HG03097 (cell line): Measurements from ENCODE around the gene ZNF639.
"Not testable (repeated sequence)": the region's sequence is repeated elsewhere in the genome, so short reads cannot be mapped to it uniquely, and the experiment has no call there.

Source experiments
- ATAC-seq: cut with Tn5 transposase; IDR thresholded peaks from one replicate; pipeline ENCODE4 v1.9.1; 2021; ENCODE audit not compliant: unreplicated experiment, low FRiP score

Gene ZNF639, protein sequence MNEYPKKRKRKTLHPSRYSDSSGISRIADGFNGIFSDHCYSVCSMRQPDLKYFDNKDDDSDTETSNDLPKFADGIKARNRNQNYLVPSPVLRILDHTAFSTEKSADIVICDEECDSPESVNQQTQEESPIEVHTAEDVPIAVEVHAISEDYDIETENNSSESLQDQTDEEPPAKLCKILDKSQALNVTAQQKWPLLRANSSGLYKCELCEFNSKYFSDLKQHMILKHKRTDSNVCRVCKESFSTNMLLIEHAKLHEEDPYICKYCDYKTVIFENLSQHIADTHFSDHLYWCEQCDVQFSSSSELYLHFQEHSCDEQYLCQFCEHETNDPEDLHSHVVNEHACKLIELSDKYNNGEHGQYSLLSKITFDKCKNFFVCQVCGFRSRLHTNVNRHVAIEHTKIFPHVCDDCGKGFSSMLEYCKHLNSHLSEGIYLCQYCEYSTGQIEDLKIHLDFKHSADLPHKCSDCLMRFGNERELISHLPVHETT

DNA sequence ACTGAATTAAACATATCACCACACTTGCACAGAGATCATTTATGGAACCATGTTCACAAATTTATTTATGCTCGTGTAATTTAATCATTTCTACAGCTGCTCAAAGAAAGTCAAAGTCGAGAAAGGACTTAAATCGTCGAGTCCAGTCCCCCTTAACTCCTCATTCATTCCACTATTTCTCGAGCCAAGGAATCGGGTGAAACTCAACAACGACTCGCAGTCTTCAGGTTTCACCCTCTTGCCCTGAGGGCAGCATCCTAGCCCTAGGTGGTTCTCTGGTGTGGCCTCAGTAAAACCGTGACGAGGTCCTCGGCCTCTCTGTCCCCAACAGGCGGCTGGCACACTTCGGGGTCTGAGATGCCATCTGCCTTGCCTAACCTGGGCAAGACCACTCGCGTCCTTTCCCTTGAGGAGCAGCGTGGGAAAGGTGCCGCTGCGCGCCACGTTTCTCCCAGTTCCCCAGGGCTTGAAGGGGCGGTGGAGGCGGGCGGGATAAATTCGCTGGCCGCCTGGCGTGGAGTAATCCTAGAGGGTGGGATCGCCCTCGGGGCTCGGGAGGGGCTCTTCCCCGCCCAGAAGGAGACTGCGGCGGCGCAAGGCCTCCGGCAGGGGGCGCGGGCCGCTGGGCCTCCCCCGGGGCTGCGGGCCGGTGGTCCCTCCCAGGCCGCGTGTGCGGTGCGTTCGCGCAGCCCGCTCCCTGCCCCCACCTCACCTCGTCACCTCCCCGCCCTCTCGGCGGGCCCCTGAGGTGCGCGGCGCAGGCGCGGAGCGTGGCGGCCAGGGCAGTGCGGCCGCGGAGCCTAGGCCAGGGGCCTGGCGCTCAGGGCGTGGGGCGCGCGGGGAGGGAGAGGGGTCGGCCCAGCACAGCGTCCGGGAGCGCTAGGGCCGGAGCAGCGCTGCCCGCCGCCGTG lies at the start of gene ZNF639:
ZNF639 (plus strand) TSS at position 746 of the 911 bp plus-strand sequence. CDS start 5,263 bp downstream, outside the sequence.
- ATAC-seq, result peak; percentile 83

DNA sequence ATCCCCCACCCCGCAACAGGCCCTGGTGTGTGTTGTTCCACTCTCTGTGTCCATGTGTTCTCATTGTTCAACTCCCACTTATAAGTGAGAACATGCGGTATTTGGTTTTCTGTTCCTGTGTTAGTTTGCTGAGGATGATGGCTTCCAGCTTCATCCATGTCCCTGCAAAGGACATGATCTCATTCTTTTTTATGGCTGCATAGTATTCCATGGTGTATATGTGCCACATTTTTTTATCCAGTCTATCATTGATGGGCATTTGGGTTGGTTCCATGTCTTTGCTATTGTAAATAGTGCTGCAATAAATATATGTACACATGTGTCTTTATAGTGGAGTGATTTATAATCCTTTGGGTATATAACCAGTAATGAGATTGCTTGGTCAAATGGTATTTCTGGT lies 48.4 kb upstream of the ZNF639 start:
- not testable (repeated sequence) for ATAC-seq

DNA sequence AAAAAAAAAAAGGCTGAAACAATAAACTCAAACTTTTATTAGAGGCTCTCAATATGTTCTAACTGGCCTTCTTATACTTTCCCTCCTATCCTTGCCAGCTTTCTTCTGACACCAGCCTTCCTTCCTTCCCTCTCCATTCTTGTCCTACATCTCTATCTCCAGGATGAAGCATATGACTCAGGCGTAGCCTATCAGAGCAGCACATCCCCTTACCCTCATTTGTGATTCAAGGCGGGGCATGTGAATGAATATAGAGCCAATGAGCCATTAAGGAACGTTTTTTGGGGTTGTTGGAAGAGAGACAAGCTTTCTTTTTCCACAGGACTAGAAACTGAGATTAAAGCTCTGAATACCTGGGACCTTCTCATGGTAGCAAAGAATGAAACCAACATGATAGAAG lies 46.8 kb upstream of the ZNF639 start:
- no peak for ATAC-seq

DNA sequence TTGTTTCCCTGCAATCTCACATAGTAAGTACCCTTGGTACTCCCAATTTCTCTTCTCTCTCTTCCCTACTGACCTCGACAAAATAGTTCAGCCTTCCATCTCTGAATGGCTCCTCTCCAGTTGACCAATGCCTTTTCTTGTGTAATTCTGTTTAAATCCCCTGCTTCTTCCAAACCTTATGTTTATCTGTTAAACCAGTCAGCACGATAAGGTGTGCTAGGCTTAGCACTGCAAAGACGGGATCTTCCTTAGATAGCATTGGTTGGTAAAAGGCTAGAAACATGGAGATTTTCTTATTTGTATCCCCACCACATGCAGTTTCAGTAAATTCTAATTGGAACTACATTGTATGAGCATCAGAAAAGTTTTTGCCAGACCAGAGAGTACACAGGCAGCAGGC lies 46.1 kb upstream of the ZNF639 start:
- no peak for ATAC-seq

DNA sequence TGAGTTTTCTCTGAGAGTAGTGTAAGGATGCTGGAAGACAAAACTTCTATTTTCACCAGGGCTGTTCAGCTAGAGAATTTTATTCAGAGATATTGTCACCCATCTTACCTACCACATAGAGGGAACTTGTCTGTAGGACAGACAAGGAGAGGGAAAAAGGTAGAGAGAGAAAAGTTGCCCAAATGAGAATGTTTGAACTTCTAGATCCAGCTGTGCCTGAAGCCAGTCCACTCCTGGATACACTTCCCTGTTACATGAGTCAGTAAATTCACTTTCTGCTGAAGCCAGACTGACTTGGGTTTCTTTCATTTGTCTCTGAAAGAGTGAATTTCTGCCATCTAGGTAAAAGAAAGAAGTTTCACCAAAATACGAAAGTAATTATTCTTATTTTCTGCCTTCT lies 44.7 kb upstream of the ZNF639 start:
- no peak for ATAC-seq

DNA sequence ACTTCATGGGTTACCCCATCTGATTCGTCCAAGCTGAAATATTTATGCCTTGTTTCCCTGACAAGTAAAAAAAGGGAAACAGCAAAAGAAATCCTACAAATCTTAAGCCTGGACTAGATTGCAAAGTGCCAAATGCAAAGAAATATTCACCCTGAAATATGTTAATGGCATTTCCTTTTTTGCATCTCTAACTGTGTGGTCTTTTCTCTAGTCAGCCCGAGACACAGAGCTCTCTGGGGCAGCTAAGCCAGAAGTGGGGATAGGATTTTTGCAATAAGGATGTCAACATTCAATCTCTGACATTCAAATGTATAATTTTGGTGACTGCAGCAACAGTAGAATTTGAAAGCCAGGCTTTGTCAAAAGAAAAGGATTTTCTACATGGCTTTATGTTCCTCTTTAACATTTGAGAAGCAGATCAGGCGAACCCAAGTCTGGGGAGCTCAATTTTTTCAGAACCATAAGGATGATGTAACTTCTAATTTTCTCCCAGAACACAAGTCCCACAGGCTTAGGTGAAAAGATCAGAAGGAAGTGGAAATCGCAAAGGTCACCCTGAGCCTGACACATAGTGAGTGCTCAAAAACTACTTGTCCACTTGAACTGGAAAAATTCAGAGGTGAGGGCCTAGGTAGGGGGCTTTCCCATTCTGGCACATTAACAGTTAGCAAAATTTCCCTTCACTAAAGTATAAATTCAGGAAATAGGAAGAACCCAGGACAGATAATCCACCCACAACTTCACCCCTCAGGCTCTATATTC lies 43.7 kb upstream of the ZNF639 start:
- no peak for ATAC-seq

DNA sequence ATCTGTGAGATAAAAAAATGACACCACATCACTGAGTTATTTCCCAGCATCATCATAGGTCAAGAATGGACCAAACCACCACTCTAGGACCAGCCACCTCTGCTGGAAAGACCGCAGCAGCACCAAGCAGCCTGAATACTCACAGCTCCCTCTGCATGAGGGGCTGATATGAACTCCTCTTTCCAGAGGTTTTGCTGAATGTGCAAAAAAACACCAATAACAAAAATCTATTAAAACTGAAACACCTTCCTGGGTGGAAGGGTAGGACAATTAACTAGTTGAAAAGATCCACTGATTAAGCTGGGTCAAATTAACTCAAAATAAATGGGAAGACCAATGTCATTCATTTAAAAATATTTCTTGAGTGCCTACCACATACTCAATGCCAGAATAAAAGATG lies 43.0 kb upstream of the ZNF639 start:
- no peak for ATAC-seq

DNA sequence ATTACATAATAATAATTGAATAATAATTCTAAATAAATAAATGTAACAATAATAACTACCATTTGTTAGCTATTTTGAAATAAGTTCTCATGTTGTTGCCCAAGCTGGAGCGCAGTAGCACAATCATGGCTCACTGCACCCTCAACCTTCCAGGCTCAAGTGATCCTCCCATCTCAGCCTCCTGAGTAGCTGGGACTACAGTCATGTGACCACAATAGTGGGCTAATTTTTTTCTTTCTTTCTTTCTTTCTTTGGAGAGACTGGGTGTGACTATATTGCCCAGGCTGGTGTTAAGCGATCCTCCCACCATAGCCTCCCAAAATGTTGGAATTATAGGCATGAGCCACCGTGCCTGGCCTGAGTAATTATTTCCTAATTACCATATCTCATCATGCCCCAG lies 41.0 kb upstream of the ZNF639 start:
- ATAC-seq, result no peak

DNA sequence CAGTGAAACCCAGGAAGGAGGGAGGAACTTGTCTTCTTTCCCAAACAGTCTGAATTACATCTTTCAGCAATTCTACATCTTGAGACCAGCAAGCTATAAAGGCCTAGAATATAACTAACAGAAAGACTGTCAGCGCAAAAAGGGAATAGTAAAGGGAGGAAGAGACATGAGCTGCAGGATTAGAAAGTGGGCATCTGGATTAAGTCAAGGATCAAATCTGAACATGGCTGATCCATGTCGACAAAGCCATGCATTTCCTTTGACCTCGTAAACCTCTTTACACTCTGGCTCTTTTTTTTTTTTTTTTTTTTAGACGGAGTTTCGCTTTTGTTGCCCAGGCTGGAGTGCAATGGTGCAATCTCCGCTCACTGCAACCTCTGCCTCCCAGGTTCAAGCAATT lies 36.5 kb upstream of the ZNF639 start:
- ATAC-seq, result no peak

DNA sequence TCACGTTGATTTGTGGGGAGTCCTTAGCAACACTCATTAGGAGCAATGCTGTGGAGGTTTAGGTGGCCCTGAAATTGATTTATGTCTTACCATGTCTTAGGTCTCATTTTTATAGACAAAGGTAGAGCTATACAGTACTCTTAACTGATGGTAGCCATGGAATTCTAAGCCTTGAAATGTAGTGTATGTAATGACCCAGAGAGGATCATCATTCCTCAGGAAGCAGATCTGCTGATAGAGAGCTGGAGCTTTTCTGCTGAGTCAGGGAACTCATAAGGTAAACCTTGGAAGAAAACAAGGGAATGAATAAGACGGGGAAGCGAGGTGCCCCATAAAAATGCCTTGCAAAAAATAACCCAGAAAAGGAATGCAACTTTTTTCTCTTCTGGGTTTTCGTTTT lies 34.0 kb upstream of the ZNF639 start:
- no peak for ATAC-seq

DNA sequence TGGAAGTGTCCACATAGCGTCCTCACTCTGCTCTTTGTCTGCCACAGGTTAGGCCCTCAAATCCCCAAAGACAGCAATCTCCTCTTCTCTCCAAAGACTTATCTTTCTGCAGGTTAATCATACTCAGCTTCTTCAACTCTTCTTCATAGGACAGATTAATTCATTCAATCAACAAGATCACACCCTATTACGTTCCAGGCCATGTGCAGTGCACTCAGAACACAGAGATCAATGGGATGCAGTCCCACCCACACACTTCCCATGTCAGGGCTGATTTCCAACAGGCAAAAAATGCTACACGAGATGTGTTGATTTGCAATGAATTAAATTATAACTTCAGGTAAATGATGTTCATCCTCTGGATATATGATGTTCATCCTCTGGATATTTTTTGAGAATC lies 33.5 kb upstream of the ZNF639 start:
- ATAC-seq, result no peak

DNA sequence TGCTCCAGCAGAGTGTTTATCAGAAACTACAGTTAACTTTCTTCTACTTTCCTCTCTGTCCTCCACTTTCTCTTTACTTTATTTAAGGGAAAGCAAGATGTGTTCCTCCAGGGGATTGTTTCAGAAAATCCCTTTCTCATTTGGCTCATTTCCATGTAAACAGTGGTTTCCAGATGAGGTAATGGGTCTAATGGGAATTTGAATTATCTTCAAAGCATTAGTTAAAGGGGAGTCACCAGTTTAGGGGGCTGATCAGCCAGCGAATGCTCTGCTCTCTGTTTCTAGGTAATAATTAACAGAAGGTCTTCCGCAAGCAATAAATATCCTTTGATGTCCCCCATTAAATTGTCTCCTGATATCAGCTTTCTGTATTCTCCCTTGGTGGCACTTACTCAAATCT lies 30.4 kb upstream of the ZNF639 start:
- no peak for ATAC-seq

DNA sequence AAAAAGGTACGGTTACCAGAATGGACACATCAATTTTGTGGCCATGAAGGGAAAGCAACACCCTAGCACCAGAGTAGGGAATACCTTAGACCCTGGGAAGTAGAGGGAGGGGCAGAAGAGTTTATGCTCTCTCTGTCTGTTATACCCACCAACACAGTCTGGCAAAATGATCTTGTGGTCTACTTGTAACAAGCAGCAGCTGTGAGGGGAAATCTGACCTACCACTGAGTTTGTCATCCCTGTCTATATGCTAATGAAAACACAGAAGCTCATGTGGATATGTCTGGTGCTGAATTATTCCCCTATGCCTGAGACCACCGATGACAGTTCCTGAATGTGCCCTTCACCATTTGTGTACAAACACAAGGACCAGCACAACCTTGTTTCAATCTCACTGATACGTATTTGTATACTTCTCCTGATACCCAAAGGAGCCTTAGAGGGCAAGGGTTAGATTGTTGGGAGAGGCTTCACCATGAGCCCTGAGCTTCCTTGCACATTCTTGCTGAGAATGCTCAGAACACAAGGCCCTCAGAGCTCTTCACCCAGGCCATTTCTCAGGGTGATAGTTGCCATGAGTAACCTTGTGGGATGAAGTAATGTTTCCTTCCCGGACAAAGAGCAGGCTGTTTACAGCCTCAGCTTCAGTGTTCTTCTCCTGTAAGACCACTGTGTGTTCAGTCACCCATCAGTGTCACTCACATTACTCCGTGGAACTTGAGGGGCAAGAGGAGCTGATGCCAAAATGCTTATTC lies 24.7 kb upstream of the ZNF639 start:
- ATAC-seq, result no peak

DNA sequence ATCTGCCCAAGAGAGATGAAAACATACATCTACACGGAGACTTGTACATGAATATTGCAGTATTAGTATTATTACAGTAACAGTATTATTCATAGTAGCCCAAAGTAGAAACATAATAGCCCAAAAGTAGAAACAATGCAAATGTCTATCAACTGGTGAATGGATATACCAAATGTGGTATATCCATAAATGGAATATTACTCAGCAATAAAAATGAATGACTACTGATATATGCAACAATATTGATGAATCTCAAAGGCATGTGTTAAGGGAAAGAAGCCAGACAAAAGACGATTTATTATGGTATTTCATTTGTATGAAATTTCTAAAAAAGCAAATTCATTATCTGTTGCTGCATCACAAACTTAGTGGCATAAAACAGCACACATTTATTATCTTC lies 23.5 kb upstream of the ZNF639 start:
- no peak for ATAC-seq

DNA sequence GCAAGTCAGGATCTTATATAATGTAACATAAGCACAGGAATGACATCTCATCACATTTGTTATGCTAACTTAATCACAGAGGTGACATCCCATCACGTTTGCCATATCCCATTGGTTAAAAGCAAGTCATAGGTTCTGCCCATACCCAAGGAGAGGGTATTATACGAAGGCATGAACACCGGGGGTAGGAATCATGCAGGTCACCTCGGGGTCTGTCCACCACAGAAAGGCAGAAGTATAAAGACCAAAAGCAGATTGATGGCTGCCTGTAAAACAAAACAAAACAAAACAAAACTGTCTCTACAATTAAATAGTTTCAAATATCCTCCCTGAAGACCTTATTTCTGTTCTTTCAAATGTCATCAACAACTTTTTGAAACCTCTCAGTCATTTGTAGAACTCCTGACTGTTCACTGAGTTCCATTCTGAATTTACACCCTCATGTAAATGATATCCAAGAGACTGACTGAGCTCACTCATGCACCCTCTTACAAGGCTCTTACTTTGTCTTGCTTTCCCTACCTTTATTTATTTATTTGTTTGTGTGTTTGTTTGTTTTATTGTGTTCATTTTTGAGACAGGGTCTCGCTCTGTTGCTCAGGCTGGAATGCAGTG lies 22.7 kb upstream of the ZNF639 start:
- no peak for ATAC-seq

DNA sequence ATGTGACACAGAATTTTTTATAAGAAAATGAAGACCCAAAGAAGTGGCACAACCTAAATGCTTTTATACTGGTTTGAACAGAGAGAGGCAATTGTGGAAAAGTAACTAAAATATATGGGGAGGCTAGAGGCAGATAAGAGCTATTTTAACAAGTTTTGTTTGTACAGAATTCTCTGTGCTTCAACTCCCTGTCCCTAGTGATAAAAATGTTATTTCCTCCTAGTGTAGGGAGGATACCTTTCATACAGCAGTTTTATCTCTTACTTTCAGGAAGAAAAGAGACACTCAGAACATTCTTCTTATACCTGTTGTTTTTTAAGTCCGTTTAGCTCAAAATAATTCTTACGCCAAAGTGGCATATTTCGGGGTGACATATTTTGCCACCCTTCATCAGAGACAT lies 21.2 kb upstream of the ZNF639 start:
- ATAC-seq, result no peak

DNA sequence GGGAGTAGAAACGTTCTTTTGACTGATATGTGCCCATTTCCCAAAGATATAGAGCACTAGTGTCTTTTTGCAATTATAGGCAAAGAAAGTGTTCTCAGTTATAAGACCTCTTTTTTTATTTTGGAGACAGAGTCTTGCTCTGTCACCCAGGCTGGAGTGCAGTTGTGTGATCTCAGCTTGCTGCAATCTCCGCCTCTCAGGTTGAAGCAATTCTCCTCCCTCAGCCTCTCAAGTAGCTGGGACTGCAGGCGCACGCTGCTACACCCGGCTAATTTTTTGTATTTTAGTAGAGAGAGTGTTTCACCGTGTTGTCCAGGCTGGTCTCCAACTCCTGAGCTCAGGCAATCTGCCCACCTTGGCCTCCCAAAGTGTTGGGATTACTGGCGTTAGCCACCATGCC lies 20.7 kb upstream of the ZNF639 start:
- no peak for ATAC-seq

DNA sequence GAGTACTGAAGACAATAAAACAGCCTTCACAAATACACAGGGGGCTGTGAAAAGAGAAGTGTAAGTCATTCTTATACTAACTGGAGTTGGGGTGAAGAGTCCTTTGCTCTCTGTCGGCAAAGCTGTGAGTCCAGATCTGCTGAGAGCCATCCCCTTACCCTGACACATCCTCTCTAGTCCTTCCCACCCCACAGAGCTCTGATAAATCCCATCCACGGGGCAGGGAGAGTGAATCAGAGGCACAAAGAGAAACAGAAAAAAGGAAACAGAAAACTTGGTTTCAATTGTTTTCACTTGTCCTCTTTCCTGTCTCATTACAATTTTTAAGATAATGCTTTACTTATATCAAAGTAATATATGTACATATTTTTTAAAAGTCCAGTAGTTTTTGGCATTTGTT lies 18.2 kb upstream of the ZNF639 start:
- ATAC-seq, result no peak

DNA sequence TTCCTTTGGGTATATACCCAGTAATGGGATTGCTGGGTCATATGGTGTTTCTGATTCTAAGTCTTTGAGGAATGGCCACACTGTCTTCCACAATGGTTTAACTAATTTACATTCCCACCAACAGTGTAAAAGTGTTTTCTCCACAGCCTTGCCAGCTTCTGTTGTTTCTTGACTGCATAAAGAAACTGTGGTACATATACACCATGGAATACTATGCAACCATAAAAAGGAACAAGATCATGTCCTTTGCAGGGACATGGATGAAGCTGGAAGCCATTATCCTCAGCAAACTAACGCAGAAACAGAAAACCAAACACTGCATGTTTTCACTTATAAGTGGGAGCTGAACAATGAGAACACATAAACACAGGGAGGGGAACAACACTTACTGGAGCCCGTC lies 15.5 kb upstream of the ZNF639 start:
- ATAC-seq, result not testable (repeated sequence)

DNA sequence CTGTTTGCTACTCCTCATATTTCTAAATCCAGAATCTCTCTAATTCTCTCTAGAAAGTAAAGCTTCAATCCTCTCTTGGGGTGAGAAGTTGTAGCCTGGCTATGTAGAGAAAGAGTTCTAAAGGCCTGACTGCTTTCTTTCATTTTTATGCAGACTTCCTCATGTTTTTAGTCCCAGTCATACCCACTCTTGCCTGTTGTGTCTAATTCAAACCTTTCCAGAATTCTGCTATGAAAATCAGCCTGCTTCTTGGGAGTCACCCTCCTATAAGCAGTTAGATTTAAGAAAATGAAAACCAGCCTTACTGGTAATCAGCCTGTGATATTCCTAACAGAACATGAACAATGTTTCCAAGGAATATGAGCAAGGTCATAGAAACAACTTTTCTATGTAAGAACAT lies 14.8 kb upstream of the ZNF639 start:
- no peak for ATAC-seq
